Thymus (tissue), 11 donors: ENCODE measurements around the gene MTRR. TPM values are rescaled to one million over a fixed set of nuclear protein-coding genes. Genes with fewer than 3 reads are reported as not detected.
"Not testable (repeated sequence)": the region's sequence is repeated elsewhere in the genome, so short reads cannot be mapped to it uniquely, and the experiment has no call there.

Source experiments
- DNase-seq, 9 donors: peaks; one replicate each; pipeline ENCODE4 v3.0.0-alpha.2; 2013; ENCODE audit warnings: low spot score in 9 of 9, low read depth in 6 of 9, missing footprints in 1 of 9
- H3K27ac ChIP-seq, 2 donors: one replicate each; pipeline ENCODE4 v1.5.1; 2013; ENCODE audit warnings: control low read depth in 1 of 2, low read depth in 1 of 2, low read length in 1 of 2, mild to moderate bottlenecking in 1 of 2, moderate library complexity in 1 of 2
- H3K27me3 ChIP-seq, 2 donors: one replicate each; pipeline ENCODE4 v1.5.1; 2013; ENCODE audit warnings: low read length in 1 of 2; ENCODE audit not compliant: control insufficient read depth in 2 of 2, insufficient read depth in 1 of 2
- H3K36me3 ChIP-seq, 2 donors: one replicate each; pipeline ENCODE4 v1.5.1; 2013; ENCODE audit warnings: low read length in 1 of 2, mild to moderate bottlenecking in 1 of 2, moderate library complexity in 1 of 2; ENCODE audit not compliant: control insufficient read depth in 2 of 2, insufficient read depth in 2 of 2
- H3K4me1 ChIP-seq, 2 donors: one replicate each; pipeline ENCODE4 v1.5.1; 2013; ENCODE audit warnings: low read length in 2 of 2; ENCODE audit not compliant: control insufficient read depth in 2 of 2, insufficient read depth in 2 of 2
- H3K4me3 ChIP-seq, 2 donors: one replicate each; pipeline ENCODE4 v1.5.1; 2013; ENCODE audit warnings: low read length in 2 of 2, control low read depth in 1 of 2, mild to moderate bottlenecking in 1 of 2
- H3K9me3 ChIP-seq, 2 donors: one replicate each; pipeline ENCODE4 v1.5.1; 2013; ENCODE audit warnings: low read length in 1 of 2, mild to moderate bottlenecking in 1 of 2; ENCODE audit not compliant: control insufficient read depth in 2 of 2, insufficient read depth in 1 of 2
- WGBS: extraction: QIAGEN DNeasy Blood & Tissue Kit; methylation state at CpG from one replicate; pipeline ENCODE4 v1.1.7; 2013; 5-methylcytosine and 5-hydroxymethylcytosine counted together
- polyA plus RNA-seq: library from polyadenylated mRNA; stranded (reverse); fragments of 200-250 nt; gene quantifications from one replicate; pipeline ENCODE4 v1.2.3, GENCODE V29; 2013
- total RNA-seq: library from RNA; stranded (reverse); fragments of 120-200 nt; gene quantifications from one replicate; pipeline ENCODE4 v1.2.4, GENCODE V29; 2013
- donor health status: healthy.

Gene MTRR
- total and polyA plus RNA-seq, 2 donors: 26.8 to 30.0 TPM

DNA sequence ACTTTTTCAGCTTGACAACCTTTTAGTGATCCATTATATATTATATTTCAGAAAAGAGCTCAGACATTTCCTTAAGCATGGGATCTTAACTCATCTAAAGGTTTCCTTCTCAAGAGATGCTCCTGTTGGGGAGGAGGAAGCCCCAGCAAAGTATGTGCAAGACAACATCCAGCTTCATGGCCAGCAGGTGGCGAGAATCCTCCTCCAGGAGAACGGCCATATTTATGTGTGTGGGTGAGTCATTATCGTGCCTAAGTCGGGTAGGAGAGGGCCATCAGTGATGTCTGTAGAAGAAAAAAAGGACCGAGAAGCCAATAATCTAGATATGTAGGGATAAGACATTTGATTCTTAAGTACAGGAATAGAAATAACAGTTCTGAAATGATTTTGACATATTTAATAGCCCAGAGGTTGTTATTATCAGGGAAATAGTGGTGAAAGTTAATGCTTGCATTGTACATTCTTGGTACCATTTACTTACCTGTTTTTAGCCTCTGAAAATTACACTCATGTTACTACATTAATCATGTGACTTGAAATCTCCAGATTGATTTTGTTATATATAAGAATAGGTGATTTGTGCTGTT lies 28.2 kb downstream of the MTRR start:
- Histone ChIP-seq H3K4me3 (no peak overlapping the region), H3K9me3 (no peaks in the 10 kb centered on the region), H3K4me1 (no peaks in the 10 kb centered on the region), H3K27ac (no peak overlapping the region), H3K27me3 (no peaks in the 10 kb centered on the region), H3K36me3 (peaks cover 44 to 54% of the 10 kb centered on the region in 2 donors)
- DNase-seq: peak in 1 of 9 donors; percentile 4
- 93% methylated on average over 5 of the region's 5 CpGs for WGBS

DNA sequence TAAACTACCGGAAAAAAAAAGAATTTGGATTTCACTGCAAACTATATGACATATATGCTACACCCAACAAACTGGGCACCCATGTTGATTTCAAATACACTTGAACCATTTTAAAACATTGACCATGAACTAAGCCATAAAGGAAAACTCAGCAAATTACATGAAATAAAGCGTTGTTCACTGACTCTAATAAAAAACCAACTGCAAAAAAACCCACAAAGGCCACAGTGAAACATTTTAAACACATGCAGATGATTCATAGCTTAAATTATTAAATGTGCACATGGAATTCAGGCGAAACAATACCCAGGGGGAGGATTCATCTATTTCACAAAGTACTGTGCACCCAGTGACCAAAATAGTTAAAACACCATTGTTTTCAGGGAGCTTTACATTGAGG lies 33.3 kb downstream of the MTRR start:
- H3K27me3 ChIP-seq: no peaks in the 10 kb centered on the region
- 97% methylated on average over 3 of the region's 3 CpGs for WGBS
- H3K27ac ChIP-seq: no peak overlapping the region
- H3K36me3 ChIP-seq: peaks cover 28 to 31% of the 10 kb centered on the region in 2 donors
- no peak overlapping the region for H3K4me3 ChIP-seq
- no peaks in the 10 kb centered on the region for H3K4me1 ChIP-seq
- no peaks in the 10 kb centered on the region for H3K9me3 ChIP-seq
- no peak for DNase-seq

DNA sequence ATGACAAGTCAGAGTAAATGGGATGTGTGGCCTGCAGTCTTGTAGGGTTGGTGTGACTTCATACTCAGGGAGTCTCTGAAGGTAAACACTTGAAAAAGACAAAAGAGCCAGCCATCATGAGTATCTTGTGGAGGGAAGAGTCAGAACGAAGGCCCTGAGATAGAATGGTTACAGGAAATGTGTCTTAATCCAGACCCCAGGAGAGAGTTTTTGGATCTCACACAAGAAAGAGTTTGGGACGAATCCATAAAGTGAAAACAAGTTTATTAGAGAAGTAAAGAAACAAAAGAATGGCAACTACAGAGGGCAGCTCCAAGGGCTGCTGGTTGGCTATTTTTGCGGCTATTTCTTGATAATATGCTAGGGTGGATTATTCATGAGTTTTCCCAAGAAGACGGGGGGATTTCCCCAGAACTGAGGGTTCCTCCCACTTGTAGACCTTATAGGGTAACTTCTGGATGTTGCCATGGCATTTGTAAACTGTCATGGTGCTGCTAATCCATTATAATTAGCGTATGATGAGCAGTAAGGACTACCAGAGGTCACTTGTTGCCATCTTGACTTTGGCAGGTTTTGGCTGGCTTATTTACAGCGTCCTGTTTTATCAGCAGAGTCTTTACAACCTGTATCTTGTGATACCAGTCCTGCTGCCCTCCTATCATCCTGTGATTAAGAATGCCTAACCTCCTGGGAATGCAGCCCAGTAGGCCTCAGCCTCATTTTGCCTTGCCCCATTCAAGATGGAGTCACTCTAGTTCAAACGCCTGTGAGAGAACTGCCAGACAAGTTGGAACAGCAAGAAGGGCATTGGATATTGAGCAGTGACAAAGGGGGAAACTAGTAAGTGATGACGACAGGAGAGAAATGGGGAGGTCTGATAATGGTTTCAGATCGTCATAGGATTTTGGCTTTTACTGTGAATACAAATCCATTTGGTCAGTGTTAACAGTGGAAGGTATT lies 34.0 kb downstream of the MTRR start:
- H3K36me3 ChIP-seq: peaks cover 28 to 31% of the 10 kb centered on the region in 2 donors
- 97% methylated on average over 9 of the region's 9 CpGs for WGBS

DNA sequence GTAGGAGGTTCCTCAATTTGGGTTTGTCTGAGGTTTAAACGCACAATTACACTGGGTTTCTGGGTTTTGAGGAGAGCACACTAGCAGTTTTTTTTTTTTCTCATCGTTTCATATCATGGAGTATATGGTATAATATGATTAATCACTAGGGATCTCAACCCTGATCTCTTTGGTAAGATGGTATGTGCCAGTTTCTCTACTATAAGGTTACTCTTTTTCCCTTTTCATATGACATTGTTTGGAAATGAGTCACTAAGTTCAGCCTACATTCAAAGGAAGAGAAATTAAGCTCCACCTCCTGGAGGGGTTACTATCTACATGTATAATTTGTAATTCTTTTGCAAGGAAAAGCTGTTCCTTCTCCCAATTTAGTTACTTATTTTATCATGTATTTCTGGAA lies 35.2 kb downstream of the MTRR start:
- Histone ChIP-seq H3K4me1 (no peaks in the 10 kb centered on the region), H3K4me3 (no peak overlapping the region), H3K27me3 (no peaks in the 10 kb centered on the region), H3K27ac (no peak overlapping the region), H3K36me3 (peaks cover 17 to 22% of the 10 kb centered on the region in 2 donors), H3K9me3 (no peaks in the 10 kb centered on the region)
- DNase-seq: no peak
- 95% methylated on average over 2 of the region's 2 CpGs for WGBS

More for the DNA sequence above, 34.0 kb downstream of the MTRR start:
- Histone ChIP-seq H3K9me3 (no peaks in the 10 kb centered on the region), H3K4me3 (no peak overlapping the region), H3K27me3 (no peaks in the 10 kb centered on the region), H3K27ac (no peak overlapping the region), H3K4me1 (no peaks in the 10 kb centered on the region)
- no peak for DNase-seq

DNA sequence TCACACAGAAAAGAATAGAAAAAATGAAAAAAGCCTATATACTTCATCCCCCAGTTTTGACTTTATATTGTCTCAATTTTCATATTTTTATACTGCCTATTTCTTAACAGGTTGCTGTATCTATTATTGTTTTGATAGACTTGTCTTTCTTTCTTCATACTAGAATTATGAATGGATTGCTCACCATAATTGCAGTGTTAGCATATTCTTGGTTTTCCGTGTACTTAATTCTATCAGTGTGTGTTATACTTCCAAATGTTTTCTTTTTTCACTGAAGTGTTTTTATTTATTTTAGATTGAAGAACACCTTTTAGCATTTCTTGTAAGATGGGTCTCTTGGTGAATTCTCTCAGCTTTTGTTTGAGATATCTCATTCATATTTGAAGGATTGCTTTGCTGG lies 38.7 kb downstream of the MTRR start:
- H3K36me3 ChIP-seq: peaks cover 2 to 3% of the 10 kb centered on the region in 2 donors

DNA sequence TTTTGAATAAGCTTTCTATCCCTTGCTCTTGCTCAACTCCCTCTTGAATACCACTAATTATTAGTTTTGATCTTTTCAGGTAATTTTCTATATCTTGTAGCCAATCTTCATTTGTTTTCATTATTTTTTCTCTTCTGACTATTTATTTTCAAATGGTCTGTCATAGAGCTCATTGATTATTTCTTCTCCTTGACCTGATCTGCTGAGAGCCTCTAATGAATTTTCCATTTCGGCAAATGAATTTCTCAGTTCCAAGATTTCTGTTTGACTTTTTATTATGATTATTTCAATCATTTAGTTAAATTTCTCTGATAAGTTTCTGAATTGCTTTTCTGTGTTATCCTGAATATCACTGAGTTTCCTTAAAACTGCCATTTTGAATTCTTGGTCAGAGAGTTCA lies 39.4 kb downstream of the MTRR start:
- Histone ChIP-seq H3K9me3 (no peaks in the 10 kb centered on the region), H3K36me3 (no peaks in the 10 kb centered on the region)

More for the DNA sequence above, 38.7 kb downstream of the MTRR start:
- no peak for DNase-seq
- Histone ChIP-seq H3K9me3 (no peaks in the 10 kb centered on the region), H3K4me1 (no peaks in the 10 kb centered on the region), H3K27ac (no peak overlapping the region), H3K27me3 (no peaks in the 10 kb centered on the region), H3K4me3 (no peak overlapping the region)
- WGBS: 97% methylated on average over 1 of the region's 1 CpG

DNA sequence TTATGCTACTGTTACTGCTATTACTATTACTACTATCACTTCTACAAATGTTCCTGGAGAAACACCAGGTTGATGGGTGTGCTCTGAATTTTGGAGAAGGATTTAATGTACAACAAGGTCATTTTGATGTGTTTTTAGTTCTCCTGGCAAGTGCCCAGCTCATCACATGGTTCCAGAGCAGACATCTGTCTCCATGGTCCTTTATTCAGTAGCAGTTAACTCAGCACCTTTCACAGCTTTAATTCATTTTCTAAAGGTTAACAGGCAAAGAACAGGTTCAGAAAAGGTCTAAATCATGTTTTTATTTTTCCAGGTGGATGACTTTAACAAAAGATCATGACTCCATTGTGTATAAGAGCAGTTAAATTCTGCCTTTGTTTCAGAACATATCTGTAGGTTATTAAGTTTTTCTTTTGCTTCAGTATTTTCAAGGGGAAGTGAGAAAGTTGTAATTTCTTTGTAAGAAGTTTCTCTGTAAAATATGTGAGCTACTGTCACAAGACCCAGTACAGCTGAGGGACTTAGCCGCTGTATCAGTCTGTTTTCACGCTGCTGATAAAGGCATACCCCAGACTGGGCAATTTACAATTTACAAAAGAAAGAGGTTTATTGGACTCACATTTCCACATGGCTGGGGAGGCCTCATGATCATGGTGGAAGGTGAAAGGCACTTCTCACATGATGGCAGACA lies 41.9 kb downstream of the MTRR start:
- no peaks in the 10 kb centered on the region for H3K9me3 ChIP-seq
- H3K27me3 ChIP-seq: no peaks in the 10 kb centered on the region
- no peak for DNase-seq
- no peak overlapping the region for H3K4me3 ChIP-seq
- no peaks in the 10 kb centered on the region for H3K36me3 ChIP-seq
- WGBS: 95% methylated on average over 2 of the region's 2 CpGs
- no peaks in the 10 kb centered on the region for H3K4me1 ChIP-seq
- no peak overlapping the region for H3K27ac ChIP-seq

More for the DNA sequence above, 39.4 kb downstream of the MTRR start:
- no peaks in the 10 kb centered on the region for H3K27me3 ChIP-seq
- H3K4me3 ChIP-seq: no peak overlapping the region
- no peak overlapping the region for H3K27ac ChIP-seq
- H3K4me1 ChIP-seq: no peaks in the 10 kb centered on the region
- DNase-seq: no peak
- 100% methylated on average over 1 of the region's 1 CpG for WGBS

DNA sequence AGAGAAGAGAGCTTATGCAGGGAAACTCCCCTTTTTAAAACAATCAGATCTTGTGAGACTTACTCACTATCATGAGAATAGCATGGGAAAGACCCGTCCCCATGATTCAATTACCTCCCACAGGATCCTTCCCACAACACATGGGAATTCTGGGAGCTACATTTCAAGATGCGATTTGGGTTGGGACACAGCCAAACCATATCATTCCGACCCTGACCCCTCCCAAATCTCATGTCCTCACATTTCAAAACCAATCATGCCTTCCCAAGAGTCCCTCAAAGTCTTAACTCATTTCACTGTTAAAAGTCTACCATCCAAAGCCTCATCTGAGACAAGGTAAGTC lies 42.5 kb downstream of the MTRR start:
- H3K27ac ChIP-seq, DNase-seq, H3K4me1 ChIP-seq: not testable (repeated sequence)

More for the DNA sequence above, 42.5 kb downstream of the MTRR start:
- 93% methylated on average over 3 of the region's 3 CpGs for WGBS
- H3K36me3 ChIP-seq, H3K9me3 ChIP-seq, H3K27me3 ChIP-seq, H3K4me3 ChIP-seq: not testable (repeated sequence)
